ENCODE measurements around the gene BEX5. TPM values are rescaled to one million over a fixed set of nuclear protein-coding genes. Genes with fewer than 3 reads are reported as not detected.

The BEX5 gene
- total RNA-seq, 1 experiment from 2014 or later = 10.2 TPM

Other genes starting within 250 kb of the BEX5 start
- 4.1 and 9.1 TPM in 2 replicates for gene ZMAT1, start 223.9 kb downstream of the BEX5 start, total RNA-seq (2014; rRNA removed; shearing (Covaris generic); ENCODE audit: low replicate concordance)
- not detected in 2 replicates for gene TCEAL2, start 30.3 kb downstream of the BEX5 start, total RNA-seq (2014; rRNA removed; shearing (Covaris generic); ENCODE audit: low replicate concordance)
- not detected in 2 replicates for gene TCEAL6, start 13.5 kb downstream of the BEX5 start, total RNA-seq (2014; rRNA removed; shearing (Covaris generic); ENCODE audit: low replicate concordance)
- gene TCP11X1, start 59.3 kb upstream of the BEX5 start, total RNA-seq (2014; rRNA removed; shearing (Covaris generic); ENCODE audit: low replicate concordance) = not detected in 2 replicates
- not detected in 2 replicates for gene NXF2, start 91.2 kb upstream of the BEX5 start, total RNA-seq (2014; rRNA removed; shearing (Covaris generic); ENCODE audit: low replicate concordance)

Measured in Karpas-422 (cell line).